Measurements from ENCODE around the gene KIAA1671.

KIAA1671 gene

DNA sequence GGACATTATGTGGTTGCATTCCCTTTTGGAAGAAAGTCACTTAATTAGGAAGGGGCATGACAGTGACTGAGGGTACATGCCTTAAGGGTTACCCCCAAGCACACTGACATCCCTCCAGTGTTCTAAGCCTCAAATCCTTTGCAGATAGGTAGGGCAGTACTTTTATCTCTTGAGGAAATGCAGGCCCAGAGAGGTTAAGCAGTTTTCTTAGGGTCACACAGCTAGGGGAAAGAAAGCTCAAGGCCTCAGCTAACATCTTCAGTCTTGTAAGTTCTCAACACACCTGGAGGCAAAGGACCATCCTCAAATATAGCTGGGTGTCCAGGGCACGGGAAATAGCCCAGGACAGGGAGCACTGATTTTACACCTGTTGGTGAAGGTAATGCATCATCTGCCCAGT, 31.6 kb downstream of the KIAA1671 start:
- H3K4me3 ChIP-seq (ENCODE audit: low read depth, low read length), result no peak overlapping the region
- in situ Hi-C loops (cut with HindIII; ENCODE audit: low sequenced_read_pairs), result no loop called here
- TF ChIP-seq, protein P1, sequence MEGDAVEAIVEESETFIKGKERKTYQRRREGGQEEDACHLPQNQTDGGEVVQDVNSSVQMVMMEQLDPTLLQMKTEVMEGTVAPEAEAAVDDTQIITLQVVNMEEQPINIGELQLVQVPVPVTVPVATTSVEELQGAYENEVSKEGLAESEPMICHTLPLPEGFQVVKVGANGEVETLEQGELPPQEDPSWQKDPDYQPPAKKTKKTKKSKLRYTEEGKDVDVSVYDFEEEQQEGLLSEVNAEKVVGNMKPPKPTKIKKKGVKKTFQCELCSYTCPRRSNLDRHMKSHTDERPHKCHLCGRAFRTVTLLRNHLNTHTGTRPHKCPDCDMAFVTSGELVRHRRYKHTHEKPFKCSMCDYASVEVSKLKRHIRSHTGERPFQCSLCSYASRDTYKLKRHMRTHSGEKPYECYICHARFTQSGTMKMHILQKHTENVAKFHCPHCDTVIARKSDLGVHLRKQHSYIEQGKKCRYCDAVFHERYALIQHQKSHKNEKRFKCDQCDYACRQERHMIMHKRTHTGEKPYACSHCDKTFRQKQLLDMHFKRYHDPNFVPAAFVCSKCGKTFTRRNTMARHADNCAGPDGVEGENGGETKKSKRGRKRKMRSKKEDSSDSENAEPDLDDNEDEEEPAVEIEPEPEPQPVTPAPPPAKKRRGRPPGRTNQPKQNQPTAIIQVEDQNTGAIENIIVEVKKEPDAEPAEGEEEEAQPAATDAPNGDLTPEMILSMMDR (IDR thresholded peaks at IDR 0.05; ENCODE audit: low read depth, low read length), result no peak
- no peak for DNase-seq (ENCODE audit: low read depth, low spot score)

DNA sequence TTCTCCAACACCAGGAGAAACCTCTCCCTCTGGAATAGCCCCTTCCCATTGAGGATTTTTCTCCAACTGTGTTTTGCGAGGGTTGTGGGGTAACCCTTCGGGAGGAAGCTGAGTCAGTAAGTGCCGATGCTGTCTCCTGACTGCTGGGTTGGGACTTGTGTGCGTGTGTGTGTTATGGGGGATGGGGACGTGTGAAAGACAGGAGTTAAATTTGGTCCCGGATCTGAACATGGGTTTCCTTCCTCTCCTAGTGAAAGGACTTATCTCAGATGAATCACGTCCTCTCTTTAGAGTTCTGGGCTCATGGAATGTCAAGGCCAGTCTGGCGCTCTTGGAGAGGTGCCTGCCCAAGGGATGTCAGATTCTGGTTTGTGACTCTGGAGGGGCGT, 33.3 kb downstream of the KIAA1671 start:
- H3K4me3 ChIP-seq (ENCODE audit: low read depth, low read length), result no peak overlapping the region
- peak; percentile 84 for DNase-seq (ENCODE audit: low read depth, low spot score)
- in situ Hi-C loops (cut with HindIII; ENCODE audit: low sequenced_read_pairs), result no loop called here
- TF ChIP-seq, protein P1 (IDR thresholded peaks at IDR 0.05; ENCODE audit: low read depth, low read length), result no peak

DNA sequence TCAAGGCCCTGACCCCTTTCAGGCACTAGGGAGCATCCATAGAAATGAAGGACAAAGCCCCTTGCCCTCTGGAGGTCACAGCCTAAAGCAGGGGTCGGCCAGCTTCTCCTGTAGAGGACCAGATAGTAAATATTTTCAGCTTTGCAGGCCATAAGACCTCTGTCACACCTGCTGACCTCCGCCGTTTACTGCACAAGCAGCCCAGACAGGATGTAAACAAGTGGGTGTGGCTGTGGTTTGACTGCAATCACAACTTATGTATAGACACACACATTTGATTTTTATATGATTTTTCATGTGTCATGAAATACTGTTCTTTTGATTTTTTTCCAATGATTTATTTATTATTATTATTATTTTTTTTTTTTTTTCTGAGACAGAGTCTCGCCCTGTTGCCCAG, 34.3 kb downstream of the KIAA1671 start:
- no peak for DNase-seq (ENCODE audit: low read depth, low spot score)
- TF ChIP-seq, protein P1 (IDR thresholded peaks at IDR 0.05; ENCODE audit: low read depth, low read length), result no peak
- no peak overlapping the region for H3K4me3 ChIP-seq (ENCODE audit: low read depth, low read length)
- in situ Hi-C loops (cut with HindIII; ENCODE audit: low sequenced_read_pairs), result no loop called here

DNA sequence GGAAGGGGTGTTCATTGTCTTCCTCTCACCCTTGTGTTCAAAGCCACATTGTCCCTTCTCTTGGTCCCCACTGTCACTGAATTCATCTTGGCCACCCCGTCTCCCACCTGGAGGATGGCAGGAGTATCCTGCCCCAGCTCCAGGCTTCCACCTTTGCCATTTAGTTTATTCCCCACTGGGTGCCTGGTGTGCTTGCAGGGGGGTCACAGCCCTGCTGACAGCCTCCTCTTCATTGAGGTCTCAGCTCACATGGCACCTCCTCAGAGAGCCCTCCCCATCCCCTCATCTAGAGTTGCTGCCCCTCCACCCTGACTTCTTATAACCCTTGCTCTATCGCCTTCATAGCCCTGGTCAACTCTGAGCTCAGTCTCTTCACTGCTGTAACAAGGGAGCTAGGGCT, 36.6 kb downstream of the KIAA1671 start:
- TF ChIP-seq, protein P1 (IDR thresholded peaks at IDR 0.05; ENCODE audit: low read depth, low read length), result no peak
- DNase-seq (ENCODE audit: low read depth, low spot score), result no peak
- in situ Hi-C loops (cut with HindIII; ENCODE audit: low sequenced_read_pairs), result no loop called here
- no peak overlapping the region for H3K4me3 ChIP-seq (ENCODE audit: low read depth, low read length)

DNA sequence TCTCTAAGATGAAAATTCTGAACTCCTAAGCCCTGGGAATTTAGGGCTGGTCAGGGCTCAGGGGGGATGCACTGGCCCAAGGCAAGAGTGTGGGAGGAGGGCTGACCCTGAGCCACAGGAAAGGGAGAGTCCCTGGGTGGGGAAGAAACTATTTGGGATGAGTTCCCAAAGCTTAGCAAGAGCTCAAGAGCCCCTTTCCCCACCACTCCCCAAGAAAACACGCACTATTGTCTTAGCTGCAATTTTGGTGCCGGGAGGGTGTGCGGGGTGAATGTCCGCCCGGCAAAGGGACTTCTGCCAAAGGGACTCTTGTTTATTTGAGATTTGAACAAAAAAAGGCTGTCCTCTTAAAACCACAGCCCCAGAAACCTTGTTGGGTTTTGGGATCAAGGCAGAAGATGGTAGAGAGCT, 37.0 kb downstream of the KIAA1671 start:
- DNase-seq (ENCODE audit: low read depth, low spot score), result no peak
- H3K4me3 ChIP-seq (ENCODE audit: low read depth, low read length), result no peak overlapping the region
- in situ Hi-C loops (cut with HindIII; ENCODE audit: low sequenced_read_pairs), result no loop called here
- TF ChIP-seq, protein P1 (IDR thresholded peaks at IDR 0.05; ENCODE audit: low read depth, low read length), result no peak

DNA sequence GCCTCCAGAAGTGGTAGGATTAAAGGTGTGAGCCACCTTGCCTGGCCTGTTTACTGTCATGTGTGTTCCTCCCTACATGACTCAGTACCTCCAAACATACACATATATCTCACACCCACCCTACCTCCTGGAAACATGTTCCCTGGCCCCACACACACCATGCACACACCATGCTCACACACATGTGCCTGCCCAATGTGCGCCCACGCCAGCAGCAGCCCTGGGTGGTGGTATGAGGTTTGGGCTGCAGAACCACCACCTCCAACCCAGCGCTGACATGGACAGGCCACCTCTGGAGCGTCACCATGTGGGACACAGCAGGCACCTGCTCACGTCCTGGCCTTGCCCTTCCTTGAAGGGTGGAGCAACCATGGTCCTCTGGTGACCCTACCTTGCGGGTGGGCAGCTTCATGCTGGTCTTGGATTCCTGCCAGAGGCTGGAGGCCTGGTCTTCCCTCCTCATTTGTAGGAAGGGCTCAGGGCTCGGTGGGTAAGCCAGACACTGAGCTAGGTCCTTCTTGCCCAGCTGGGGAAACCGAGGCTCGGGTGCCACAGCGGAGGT, 37.9 kb downstream of the KIAA1671 start:
- H3K4me3 ChIP-seq (ENCODE audit: low read depth, low read length), result no peak overlapping the region
- DNase-seq (ENCODE audit: low read depth, low spot score), result no peak
- in situ Hi-C loops (cut with HindIII; ENCODE audit: low sequenced_read_pairs), result no loop called here
- TF ChIP-seq, protein P1 (IDR thresholded peaks at IDR 0.05; ENCODE audit: low read depth, low read length), result no peak

DNA sequence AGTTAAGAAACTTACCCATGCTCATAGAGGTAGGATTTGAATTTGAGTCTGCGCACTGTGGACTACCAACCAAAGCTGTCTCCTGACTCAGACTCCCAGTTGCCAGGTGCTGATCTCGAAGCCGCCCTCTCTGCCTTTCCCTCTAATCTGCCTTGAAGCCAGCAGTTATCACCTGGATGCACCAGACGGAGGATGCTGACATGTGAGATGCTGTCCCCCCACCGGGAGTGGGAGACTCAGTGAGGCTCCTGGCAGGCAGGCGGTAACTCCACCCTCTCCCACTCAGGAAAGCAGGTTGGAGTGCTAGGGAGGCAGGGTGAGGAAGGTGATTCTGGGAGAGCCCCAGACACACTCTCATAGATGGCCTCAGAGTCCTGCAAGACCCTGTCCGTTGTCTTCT, 40.4 kb downstream of the KIAA1671 start:
- DNase-seq (ENCODE audit: low read depth, low spot score), result no peak
- in situ Hi-C loops (cut with HindIII; ENCODE audit: low sequenced_read_pairs), result no loop called here

More for the DNA sequence above, 40.4 kb downstream of the KIAA1671 start:
- no peak overlapping the region for H3K4me3 ChIP-seq (ENCODE audit: low read depth, low read length)
- TF ChIP-seq, protein P1 (IDR thresholded peaks at IDR 0.05; ENCODE audit: low read depth, low read length), result no peak

Data from astrocyte of the spinal cord (primary cell).